SK-N-SH (cell line): ENCODE measurements around the gene ARL4D. TPM values are rescaled to one million over a fixed set of nuclear protein-coding genes. Genes with fewer than 3 reads are reported as not detected.

ENCODE experiments used
- CTCF ChIA-PET: fragments of 300-600, 350-600 bp; formaldehyde crosslinking; extraction: SDS; loops from one replicate; lab custom pipeline; 2021; lab: Yijun Ruan, JAX
- POLR2A ChIA-PET: fragments of 350-600 bp; sonication (Branson Sonifier 250); formaldehyde crosslinking; extraction: SDS; loops from one replicate; lab custom pipeline; 2020; ENCODE audit warnings: antibody characterized with exemption, inconsistent platforms; lab: Yijun Ruan, JAX
- DNase-seq: peaks from one replicate; pipeline ENCODE4 v3.0.0; 2012
- H2AFZ ChIP-seq: fragments of 200-600 bp; sonication (generic); 2 replicates; pipeline ENCODE4 v1.8.1; 2016; ENCODE audit warnings: antibody characterized with exemption, mild to moderate bottlenecking, low read depth
- H3F3A ChIP-seq: fragments of 200-600 bp; sonication (generic); replicated peaks from 2 replicates; pipeline ENCODE3; 2016; ENCODE audit warnings: antibody characterized with exemption, mild to moderate bottlenecking; ENCODE audit not compliant: insufficient read depth
- H3K27ac ChIP-seq, 2 experiments: fragments of 200-500 bp in 1 of 2; fragments of 200-600 bp in 1 of 2; sonication (Bioruptor generic) in 1 of 2; sonication (generic), shearing (Covaris generic) in 1 of 2; 2 replicates each; pipeline versions ENCODE4 v1.5.1 to v1.6.1; 2014 to 2016; ENCODE audit warnings: low read depth in 2 of 2, inconsistent platforms in 1 of 2, low read length in 1 of 2, mild to moderate bottlenecking in 1 of 2, mixed read lengths in 1 of 2
- H3K27me3 ChIP-seq: fragments of 200-600 bp; sonication (generic), shearing (Covaris generic); 2 replicates; pipeline ENCODE4 v1.6.1; 2016; ENCODE audit warnings: mixed run types; ENCODE audit not compliant: insufficient read depth
- H3K36me3 ChIP-seq, 2 experiments: fragments of 200-500 bp in 1 of 2; fragments of 200-600 bp in 1 of 2; sonication (Bioruptor generic) in 1 of 2; sonication (generic) in 1 of 2; replicated peaks in 1 of 2; 2 replicates each; pipeline versions ENCODE3 to v1.5.1; 2014 to 2016; ENCODE audit warnings: low read length in 1 of 2, mild to moderate bottlenecking in 1 of 2; ENCODE audit not compliant: insufficient read depth in 2 of 2, control insufficient read depth in 1 of 2
- H3K4me1 ChIP-seq, 2 experiments: fragments of 200-500 bp in 1 of 2; fragments of 200-600 bp in 1 of 2; sonication (Bioruptor generic) in 1 of 2; sonication (generic), shearing (Covaris generic) in 1 of 2; 2 replicates each; pipeline versions ENCODE4 v1.5.1 to v1.6.1; 2014 to 2016; ENCODE audit warnings: low read depth in 1 of 2, low read length in 1 of 2, mixed run types in 1 of 2; ENCODE audit not compliant: insufficient read depth in 2 of 2, control insufficient read depth in 1 of 2
- H3K4me2 ChIP-seq: fragments of 200-600 bp; sonication (generic), shearing (Covaris generic); 2 replicates; pipeline ENCODE4 v1.6.1; 2017; ENCODE audit warnings: mixed run types
- H3K4me3 ChIP-seq, 2 experiments: fragments of 200-500 bp in 1 of 2; fragments of 200-600 bp in 1 of 2; sonication (Bioruptor generic) in 1 of 2; sonication (generic), shearing (Covaris generic) in 1 of 2; 2 replicates each; pipeline versions ENCODE4 v1.5.1 to v1.8.1; 2014 to 2016; ENCODE audit warnings: low read depth in 2 of 2, inconsistent platforms in 1 of 2, low read length in 1 of 2, mild to moderate bottlenecking in 1 of 2, mixed read lengths in 1 of 2, moderate library complexity in 1 of 2
- H3K79me2 ChIP-seq: fragments of 200-600 bp; sonication (generic); 2 replicates; pipeline ENCODE4 v1.8.1; 2017; ENCODE audit warnings: mild to moderate bottlenecking; ENCODE audit not compliant: insufficient read depth
- H3K9ac ChIP-seq: fragments of 200-600 bp; sonication (generic); 2 replicates; pipeline ENCODE4 v1.6.1; 2017; ENCODE audit warnings: mixed run types
- H3K9me2 ChIP-seq: fragments of 200-600 bp; sonication (generic); 2 replicates; pipeline ENCODE4 v1.6.1; 2017; ENCODE audit warnings: mixed run types
- H3K9me3 ChIP-seq: fragments of 200-600 bp; sonication (generic); 2 replicates; pipeline ENCODE4 v1.6.1; 2017; ENCODE audit warnings: mixed run types, mild to moderate bottlenecking, moderate library complexity
- H4K20me1 ChIP-seq: fragments of 200-600 bp; sonication (generic); 2 replicates; pipeline ENCODE4 v1.6.1; 2017; ENCODE audit warnings: mild to moderate bottlenecking, mixed run types; ENCODE audit not compliant: insufficient read depth
- ELF1 ChIP-seq: IDR thresholded peaks from 2 replicates; pipeline ENCODE4 v1.4.0; 2012
- FOSL2 ChIP-seq: IDR thresholded peaks from 2 replicates; pipeline ENCODE4 v1.4.0; 2012; ENCODE audit warnings: low read depth, mild to moderate bottlenecking, moderate library complexity, borderline replicate concordance
- MAX ChIP-seq: IDR thresholded peaks from 2 replicates; pipeline ENCODE4 v1.4.0; 2012; ENCODE audit warnings: low read depth
- PBX3 ChIP-seq: IDR thresholded peaks from 2 replicates; pipeline ENCODE4; 2012
- POLR2AphosphoS5 ChIP-seq: IDR thresholded peaks from 2 replicates; pipeline ENCODE4 v1.6.1; 2012; ENCODE audit warnings: low read depth, low read length
- RFX5 ChIP-seq: IDR thresholded peaks from 2 replicates; pipeline ENCODE4 v1.6.1; 2012; ENCODE audit warnings: mild to moderate bottlenecking, improper control_type of control experiment, low read length
- SMC3 ChIP-seq: IDR thresholded peaks from 2 replicates; pipeline ENCODE4 v1.6.1; 2012; ENCODE audit warnings: low read depth, low read length, improper control_type of control experiment
- TAF1 ChIP-seq: IDR thresholded peaks from 2 replicates; pipeline ENCODE4 v1.6.1; 2012; ENCODE audit warnings: low read depth, mild to moderate bottlenecking, low read length, moderate library complexity, borderline replicate concordance
- TCF12 ChIP-seq: IDR thresholded peaks from 2 replicates; pipeline ENCODE4 v1.4.0; 2012
- TEAD4 ChIP-seq: IDR thresholded peaks from 2 replicates; pipeline ENCODE4 v1.4.0; 2012; ENCODE audit warnings: mild to moderate bottlenecking, borderline replicate concordance; ENCODE audit not compliant: insufficient read depth
- YY1 ChIP-seq: IDR thresholded peaks from 2 replicates; pipeline ENCODE4 v1.4.0; 2012; ENCODE audit warnings: low read depth, mild to moderate bottlenecking
- WGBS: methylation state at CpG from one replicate; pipeline ENCODE4 v1.1.6; 2017; ENCODE audit warnings: low lambda C conversion rate; 5-methylcytosine and 5-hydroxymethylcytosine counted together
- polyA plus RNA-seq, 3 experiments: library from polyadenylated mRNA; depleted of rRNA; stranded (reverse); fragments of >200 nt; gene quantifications; 2 replicates each; pipeline ENCODE4 v1.2.3, GENCODE V29; 2012

The ARL4D gene
- polyA plus RNA-seq, 1 of the 3 experiments (the other 2 are of a cell fraction): 29.5 TPM

- H3K4me1 ChIP-seq: no peaks in the 10 kb centered on the region
- CTCF ChIA-PET: interaction anchor here (3.3 kb wide), 1 partner anchor 13 kb away, joined by 11 read pairs; no protein-coding TSS in a partner anchor
- 0 out of 2 replicates have a peak, but pooled peaks cover 6% of the 10 kb centered on the region for H3K9me3 ChIP-seq
- H3K4me2 ChIP-seq: no peak overlapping the region
- 46% methylated on average over 3 of the region's 3 CpGs for WGBS
- DNase-seq: no peak
- no peaks in the 10 kb centered on the region for H3K9me2 ChIP-seq
- H2AFZ ChIP-seq: no peak overlapping the region
- no peaks in the 10 kb centered on the region for H4K20me1 ChIP-seq
- no peak overlapping the region for H3K27ac ChIP-seq
- H3K36me3 ChIP-seq: no peaks in the 10 kb centered on the region
- no peak overlapping the region for H3K4me3 ChIP-seq
- H3K27me3 ChIP-seq: no peaks in the 10 kb centered on the region
- no peaks in the 10 kb centered on the region for H3F3A ChIP-seq
- H3K9ac ChIP-seq: no peak overlapping the region
- TF ChIP-seq TCF12 (no peak), YY1 (no peak), FOSL2 (no peak), RFX5 (no peak), ELF1 (no peak), PBX3 (no peak), POLR2AphosphoS5 (no peak), TEAD4 (no peak), TAF1 (no peak), SMC3 (no peak)
- no peaks in the 10 kb centered on the region for H3K79me2 ChIP-seq
- POLR2A ChIA-PET: no interaction called here
Measured at GRCh38 chr17:43381204-43381603, 17.6 kb upstream of the ARL4D start.

- POLR2A ChIA-PET: no interaction called here
- Histone ChIP-seq H3K27ac (no peak overlapping the region), H3K27me3 (no peaks in the 10 kb centered on the region), H3K4me1 (no peaks in the 10 kb centered on the region), H3K36me3 (no peaks in the 10 kb centered on the region), H3K79me2 (no peaks in the 10 kb centered on the region), H3K9me2 (no peaks in the 10 kb centered on the region), H2AFZ (no peak overlapping the region), H3K4me3 (no peak overlapping the region), H3K9me3 (0 out of 2 replicates have a peak, but pooled peaks cover 6% of the 10 kb centered on the region), H4K20me1 (no peaks in the 10 kb centered on the region), H3K4me2 (no peak overlapping the region), H3F3A (no peaks in the 10 kb centered on the region), H3K9ac (no peak overlapping the region)
- WGBS: 80% methylated on average over 5 of the region's 5 CpGs
- CTCF ChIA-PET: no interaction called here
- TF ChIP-seq SMC3: no peak
- TF ChIP-seq MAX: no peak
- no peak for TF ChIP-seq PBX3
- DNase-seq: no peak
Measured at GRCh38 chr17:43381621-43382020, 17.2 kb upstream of the ARL4D start.
